Hematopoietic multipotent progenitor cell treated with erythropoietin and hydrocortisone succinate and interleukin-3 and kit ligand, for 6 days (in vitro differentiated cells): Measurements from ENCODE around the gene BCCIP.

Source experiments
- DNase-seq: peaks from one replicate; pipeline ENCODE4 v3.0.0-alpha.2; 2015

Gene BCCIP

DNA sequence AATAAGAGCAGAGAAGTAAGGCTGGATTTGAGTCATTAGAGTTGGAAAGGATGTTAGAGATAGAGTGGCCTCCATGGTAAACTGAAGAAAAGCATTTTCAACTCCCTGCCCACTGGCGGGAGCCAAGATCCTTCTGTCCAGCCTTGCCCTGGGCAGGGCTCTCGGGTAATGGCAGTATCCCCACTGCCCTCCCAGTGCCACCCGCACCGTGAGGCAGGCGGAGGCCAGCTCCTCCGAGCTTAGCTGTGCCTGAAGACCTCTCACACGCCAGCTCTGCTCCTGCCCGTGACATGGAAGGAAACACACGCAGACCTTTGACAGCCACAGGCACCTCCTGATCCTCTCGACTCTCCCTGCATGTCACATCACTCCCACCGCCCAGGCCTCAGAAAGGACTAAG, 22.3 kb downstream of the BCCIP start:
- no peak for DNase-seq

DNA sequence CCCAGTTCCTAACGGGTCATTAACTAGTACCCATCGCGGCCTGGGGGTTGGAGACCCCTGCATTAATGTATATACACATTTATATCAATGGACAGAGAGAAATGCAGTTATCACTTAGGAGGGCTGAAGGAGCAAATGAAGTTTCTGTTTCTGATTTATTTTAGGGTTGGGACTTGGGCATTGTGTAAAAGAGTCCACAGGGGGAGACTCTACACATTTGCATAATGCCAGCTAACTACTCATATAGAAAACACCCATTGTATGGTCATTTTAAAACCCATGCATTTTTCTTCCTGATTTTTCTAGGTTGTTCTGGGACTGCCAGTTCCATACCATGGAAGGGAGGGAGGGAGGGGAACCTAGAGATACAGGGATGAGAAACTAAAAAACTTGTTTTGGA, 23.5 kb downstream of the BCCIP start:
- no peak for DNase-seq

DNA sequence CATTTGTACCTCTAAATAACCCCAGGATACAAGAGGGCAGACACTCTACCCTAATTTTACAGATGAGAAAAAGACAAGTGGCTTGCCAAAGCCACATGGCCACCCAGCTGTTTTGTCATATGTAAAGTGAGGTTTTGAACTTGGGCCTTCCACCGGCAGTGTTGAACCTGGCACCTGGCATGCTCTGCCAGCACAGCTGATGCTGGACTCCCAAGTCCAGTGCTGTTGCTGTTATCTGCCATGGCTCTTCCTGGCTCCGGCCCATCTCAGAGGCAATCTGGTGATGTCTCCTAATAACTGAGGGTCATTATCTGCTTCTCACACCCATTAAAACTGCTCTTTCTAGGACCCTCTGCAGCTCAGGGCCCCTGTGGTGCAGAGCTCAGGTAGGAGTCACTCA, 25.0 kb downstream of the BCCIP start:
- DNase-seq: no peak

DNA sequence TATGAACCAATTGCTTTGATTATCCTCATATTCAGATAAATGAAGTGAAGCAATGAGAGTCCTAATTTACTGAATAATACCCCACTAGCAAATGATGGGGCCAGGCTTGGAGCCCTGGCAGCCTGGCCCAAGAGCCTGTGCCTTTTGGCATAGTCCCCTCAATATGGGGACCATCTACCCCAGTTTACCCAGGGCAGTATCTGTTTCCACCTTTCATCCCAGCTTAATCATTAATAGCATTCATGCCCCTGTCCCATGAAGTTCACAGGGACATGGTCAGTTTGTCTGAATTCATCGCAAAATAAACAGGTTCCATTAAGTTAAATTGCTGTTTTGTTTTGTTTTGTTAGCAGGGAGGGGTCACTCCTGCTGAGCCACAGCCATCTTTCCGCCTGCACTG, 25.5 kb downstream of the BCCIP start:
- DNase-seq: no peak

DNA sequence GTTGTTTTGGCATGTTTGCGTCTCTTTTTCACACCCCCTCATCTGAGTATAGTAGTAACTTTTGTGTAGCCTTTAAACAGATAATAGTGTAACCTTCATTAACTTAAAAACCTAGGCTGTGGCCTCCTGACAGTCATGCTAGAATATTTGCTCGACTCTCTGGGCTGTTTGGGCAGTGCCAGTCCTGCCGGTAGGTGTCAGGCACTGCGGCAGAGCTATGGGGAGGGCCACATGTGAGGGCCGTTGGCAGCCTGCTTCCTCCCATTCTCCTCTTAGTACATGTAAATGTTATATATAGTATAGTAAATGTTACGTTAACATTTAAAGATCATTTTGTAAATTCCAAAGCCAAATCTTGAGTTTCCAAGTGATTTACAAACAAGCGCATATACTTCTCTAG, 26.1 kb downstream of the BCCIP start:
- DNase-seq: no peak

DNA sequence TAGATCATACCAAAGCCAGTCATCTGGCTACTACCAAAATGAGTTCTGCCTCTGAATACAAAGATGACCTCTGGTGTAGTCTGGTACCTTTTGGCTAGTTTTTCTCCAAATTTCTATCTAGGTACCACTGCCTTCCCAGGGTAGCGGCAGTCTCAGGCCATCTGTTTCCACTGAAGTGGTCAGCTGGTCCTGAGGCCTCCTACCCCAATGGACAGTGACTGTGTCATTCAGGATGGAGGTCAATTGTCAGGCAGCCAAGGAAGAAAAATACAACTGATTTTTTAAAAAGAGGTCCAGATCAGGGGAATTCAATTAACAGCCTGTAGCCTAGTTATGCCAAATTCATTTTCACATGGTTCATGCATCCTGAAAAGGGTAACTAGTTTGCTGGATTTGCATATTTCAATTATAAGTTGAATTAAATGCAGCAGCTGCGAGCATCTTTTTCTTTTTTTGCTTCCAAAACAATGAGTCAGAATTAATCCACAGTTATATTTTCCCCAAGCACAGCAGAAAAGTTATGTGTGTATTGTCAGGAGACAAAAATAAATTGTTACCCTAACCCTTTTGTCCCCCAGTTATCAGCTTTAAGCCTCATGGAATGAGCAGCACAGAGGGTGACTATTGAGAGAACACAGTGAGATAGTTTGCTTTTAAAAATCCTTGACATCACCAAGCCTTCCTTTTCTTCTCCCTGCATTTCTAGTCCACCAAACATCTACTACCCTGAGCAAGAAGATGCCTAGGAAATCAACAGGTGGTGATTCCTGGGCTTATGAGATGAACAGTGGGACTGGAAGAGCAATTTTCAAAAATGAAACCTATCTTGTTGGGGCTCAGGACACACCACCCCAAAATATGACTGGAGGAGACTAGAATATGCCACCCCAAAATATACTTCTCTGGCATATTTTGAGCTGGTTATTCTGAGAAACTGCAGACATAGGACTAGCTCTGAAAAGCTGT, 27.7 kb downstream of the BCCIP start:
- DNase-seq: no peak

DNA sequence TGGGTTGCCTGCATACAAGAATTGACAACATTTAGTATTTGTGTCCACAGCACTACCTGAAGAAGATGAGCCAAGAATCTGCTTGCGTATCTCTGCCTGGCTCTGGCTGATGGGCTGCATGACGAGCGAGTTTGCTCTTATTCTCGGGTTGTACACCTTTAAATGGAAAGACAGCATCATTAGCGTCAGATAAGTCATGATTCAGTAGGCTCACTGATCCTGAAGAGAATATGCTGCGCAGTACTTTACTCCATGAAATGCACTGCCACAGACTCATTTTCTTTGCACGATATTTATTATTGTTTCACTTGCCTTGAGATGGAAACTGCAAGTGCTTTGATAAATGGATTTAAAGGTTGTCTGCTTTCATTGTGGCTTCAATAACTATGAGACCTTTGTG, 29.1 kb downstream of the BCCIP start:
- no peak for DNase-seq

DNA sequence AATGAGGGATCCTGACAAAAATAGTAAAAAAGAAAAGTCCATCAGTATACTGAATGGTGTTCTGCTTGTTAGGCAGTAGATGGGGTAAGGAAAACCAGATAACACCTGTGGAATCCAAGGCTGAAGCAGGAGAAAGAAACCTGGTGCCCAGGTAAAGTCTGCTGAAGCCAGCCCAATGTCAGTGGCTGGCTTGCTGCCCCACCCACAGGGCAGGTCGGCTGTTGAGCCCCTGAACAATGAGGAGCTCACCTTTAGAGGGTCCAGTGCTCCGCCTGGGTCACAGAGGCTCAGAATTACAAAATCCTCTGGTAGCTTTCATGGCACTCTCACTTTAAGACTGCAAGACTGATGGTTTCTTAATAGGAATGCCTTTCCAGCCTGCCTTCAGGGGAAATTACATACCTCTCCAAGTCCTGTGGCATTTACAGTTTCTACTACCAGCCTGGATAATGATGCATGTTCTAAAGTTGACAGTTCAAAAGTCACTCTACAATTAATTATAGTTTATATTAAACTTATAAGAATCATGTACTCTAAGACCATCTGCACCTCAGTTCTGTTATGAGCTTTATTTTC, 33.9 kb downstream of the BCCIP start:
- no peak for DNase-seq

DNA sequence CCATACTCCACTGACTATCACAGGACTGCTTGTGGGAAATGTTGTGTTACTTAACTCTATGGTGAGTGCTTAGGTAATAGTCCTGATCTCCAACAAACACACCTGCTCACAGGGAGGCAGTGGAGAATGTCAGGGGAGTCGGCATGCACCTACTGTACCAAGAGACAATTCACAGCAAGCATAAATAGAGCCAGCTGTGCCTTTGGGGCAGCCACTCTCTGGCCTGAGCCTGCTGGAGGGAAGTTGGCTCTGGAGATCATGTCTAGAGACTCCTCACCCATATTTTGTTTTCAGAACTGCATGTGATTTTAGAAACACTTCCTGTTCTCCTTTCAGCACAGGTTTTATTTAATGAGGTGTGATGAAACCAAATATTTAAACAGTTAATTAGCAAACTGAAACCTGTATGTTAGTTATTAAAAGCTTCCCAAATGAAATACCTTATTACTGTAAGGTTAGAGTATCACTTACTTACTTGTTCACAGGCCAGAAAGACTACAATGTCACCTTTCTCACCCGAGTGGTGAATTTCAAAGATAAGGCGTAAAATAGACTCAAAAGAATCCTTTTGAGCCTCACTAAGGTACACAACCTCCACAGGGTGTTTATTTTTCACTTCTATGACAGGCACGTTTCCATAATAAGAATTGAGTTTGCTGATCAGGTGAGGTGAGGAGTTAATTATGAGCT, 35.9 kb downstream of the BCCIP start:
- no peak for DNase-seq

DNA sequence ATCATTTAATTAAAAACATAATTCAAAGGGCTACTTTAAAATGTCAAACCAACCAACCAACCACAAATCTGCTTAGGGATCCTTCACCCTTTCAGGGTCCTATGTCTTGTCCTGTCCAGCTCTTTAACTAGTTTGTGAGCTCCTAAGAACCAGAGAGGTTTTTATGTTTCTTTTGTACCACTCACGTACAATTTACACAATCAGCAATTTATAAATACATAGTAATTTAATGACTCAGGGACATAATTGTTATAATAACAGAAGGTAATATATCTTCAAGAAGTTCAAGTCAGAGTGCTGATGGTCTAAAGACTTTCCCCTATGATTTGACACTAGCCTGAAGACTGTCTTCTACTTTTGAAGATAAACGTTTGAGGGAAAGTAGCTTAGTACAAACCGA, 41.8 kb downstream of the BCCIP start:
- DNase-seq: no peak

DNA sequence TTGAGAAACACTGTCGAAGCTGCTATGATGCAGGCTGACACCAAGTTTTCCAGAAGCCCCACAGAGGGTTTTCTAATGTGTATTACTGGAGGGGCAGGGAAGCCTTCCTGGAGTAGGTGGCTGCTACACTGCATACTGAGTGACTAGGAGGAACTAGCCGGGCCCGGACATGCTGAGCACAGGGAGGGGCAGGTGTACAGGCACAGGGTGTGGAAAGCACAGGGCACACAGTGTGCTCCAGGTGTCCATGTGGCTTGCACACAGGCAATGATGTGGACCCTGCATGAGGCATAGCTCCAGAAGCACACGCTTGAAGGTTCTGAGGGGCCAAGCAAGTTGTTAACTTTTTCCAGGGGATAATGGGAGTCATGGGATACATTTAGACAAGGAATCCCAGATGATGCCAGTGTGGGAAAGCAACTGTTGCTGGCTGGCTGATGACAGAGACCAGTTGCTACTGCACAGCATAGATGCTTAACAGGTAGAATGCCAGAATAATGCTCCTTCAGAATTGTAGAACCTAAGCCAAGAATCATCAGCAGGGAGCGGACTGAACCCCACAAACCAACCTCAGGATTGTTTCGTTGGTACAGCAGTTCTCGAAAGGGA, 43.2 kb downstream of the BCCIP start:
- no peak for DNase-seq

DNA sequence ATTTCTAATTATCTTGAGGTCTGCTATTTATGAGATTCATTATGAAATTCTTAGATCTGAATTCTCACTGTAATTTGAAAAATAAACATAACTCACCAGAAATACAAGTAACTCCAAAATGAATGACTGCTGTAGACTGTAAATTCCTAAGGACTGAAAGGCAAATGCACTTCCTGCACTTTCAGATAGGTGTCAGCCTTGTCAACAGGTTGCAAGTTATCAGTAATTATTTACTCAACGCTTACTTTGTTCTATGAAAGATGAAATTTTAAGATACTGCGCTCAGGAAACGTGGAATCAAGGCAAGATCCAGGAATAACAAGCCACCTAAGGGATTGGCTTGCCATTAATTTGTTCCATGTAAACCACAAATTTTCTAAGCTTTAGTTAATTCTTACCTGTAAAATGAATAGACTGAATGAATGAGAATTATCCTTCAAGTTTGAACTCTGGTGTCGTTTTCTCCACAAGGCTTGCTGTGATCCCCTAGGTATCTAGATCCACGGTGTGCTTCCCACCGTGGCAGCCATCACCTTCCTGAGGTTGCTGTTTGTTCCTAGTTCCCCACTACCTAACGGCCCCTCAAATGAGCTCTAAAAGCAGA, 45.1 kb downstream of the BCCIP start:
- DNase-seq: peak; percentile 83

DNA sequence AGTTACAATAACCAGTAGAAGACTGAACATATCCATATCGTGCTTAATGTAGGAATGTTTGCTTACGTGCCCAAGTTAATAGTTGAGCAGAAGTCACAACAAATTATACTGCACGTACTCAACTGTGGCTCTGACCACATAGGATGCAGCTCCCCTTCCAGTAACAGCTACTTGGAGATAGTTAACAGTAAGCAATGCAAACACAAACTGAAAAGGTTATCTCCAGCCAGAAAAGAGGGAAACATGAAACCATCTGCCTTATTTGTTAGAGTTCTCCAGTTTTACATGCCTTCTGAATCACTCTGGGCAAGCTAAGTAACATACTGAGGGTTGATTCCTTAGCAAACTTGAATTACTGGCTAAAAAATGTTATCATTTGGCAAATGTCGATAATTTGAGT, 48.0 kb downstream of the BCCIP start:
- DNase-seq: no peak

DNA sequence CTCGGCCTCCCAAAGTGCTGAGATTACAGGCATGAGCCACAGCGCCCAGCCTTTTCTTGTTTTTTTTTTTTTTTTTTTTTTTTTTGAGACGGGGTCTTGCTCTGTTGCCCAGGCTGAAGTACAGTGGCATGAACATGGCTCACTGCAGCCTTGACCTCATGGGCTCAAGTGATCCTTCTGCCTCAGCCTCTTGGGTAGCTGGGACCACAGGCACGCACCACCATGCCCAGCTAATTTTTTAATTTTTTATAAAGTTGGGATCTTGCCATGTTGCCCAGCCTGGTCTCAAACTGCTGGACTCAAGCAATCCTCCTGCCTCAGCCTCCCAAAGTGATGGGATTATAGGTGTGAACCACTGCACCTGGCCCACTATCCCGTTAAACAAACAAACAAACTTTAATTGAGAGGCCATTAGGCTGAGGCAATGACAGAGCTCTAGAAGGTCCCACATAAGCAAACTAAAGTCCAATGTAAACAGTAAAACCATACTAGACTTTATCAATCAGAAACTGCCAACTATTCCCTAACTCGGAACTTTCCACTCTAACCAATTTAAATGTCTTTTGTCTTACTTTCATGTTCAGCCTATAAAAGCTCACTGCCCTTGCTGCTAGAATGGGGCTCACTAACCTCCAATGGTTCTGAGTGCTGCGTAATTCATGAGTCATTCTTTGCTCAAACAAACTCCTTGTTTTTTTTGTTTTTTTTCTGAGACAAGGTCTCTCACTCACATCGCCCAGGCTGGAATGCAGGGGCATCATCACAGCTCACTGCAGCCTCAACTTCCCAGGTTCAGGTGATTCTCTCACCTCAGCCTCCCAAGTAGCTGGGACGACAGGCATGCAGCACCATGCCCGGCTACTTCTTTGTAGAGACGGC, 55.9 kb downstream of the BCCIP start:
- no peak for DNase-seq

DNA sequence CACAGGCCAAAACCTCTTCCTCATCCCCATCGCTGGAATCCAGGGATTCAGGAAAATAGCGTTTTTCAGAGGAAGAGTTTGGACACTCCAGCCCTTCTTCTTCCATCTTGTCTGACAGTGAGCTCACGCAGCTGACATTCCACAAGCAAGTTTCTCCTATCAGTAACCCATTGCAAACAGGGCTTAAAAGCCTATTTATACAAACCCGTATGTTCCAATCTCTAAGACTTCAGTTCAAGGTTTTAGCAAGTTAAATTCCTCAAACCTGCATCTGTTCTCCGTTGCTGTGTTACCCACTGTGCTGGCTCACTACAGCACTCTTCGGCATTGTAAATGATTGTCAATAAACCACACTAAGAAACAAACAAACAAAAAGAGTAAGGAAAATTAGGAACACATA, 57.4 kb downstream of the BCCIP start:
- no peak for DNase-seq

DNA sequence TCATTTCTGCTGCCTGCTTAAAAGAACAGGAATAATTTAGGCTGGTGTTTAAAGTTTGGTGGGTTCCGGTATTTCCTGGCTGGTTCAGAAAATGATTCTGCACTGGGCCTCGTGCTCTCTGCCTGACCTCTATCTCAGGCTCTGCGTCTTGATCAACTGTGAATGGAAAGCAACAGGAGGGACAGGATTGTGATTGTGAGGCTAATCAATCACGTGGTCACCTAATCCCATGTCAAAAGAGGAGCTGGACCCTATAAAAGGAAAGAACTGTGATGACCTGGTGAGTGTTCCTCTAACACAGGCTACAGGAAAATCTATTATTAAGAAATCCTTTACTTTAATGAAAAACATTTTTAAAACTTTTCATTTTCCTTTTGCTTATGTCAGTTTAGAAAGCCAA, 57.8 kb downstream of the BCCIP start, which contains the start of gene DHX32:
Gene DHX32, minus strand, starts transcription at position 101 of the 400 bp plus-strand sequence. CDS start 468 bp downstream, outside the sequence.
- DNase-seq: no peak

DNA sequence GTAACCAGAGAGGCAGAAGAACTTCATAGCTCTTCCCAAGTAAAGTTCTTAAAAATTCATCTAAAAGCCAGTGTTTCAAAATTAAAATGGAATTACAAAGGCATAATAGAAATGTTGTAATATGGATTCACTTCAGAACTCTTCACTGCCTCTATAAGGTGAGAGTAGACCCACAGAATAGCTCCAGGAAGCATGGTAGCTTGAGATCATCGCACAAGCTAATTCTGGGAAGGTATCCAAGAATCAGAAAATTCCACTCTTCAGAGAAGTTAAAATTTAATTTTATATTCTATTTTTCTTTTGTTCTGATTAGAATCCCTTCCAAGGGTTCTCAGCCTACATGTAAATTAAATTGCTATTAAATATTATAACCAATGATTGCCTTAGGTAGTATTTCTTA, 59.2 kb downstream of the BCCIP start:
- DNase-seq: no peak

DNA sequence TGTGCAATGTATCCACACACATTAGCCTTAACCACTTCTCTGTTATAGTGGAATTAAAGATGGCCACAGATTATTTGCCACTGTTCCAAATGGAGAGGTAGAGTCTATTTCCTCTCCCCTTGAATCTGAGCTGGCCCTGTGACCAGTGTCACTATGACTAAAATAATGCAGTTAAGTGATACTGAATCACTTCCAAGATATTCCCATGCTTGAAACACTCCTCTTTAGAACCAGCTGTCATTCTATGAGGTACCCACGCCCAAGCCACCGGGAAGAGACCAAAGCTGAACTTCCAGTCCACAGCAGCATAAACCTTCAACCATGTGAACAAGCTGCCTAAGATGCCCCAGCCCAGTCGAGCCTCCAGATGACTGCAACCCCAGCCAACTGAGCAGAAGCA, 59.9 kb downstream of the BCCIP start:
- no peak for DNase-seq
